ENCODE results near the gene KRIT1. TPM values are rescaled to one million over a fixed set of nuclear protein-coding genes. Genes with fewer than 3 reads are reported as not detected.

Gene KRIT1
- total and polyA plus RNA-seq, 2 of the 13 experiments (the other 11 are each of a cell fraction or from before 2014, with no cell fraction given), result 29.4 to 37.7 TPM

DNA sequence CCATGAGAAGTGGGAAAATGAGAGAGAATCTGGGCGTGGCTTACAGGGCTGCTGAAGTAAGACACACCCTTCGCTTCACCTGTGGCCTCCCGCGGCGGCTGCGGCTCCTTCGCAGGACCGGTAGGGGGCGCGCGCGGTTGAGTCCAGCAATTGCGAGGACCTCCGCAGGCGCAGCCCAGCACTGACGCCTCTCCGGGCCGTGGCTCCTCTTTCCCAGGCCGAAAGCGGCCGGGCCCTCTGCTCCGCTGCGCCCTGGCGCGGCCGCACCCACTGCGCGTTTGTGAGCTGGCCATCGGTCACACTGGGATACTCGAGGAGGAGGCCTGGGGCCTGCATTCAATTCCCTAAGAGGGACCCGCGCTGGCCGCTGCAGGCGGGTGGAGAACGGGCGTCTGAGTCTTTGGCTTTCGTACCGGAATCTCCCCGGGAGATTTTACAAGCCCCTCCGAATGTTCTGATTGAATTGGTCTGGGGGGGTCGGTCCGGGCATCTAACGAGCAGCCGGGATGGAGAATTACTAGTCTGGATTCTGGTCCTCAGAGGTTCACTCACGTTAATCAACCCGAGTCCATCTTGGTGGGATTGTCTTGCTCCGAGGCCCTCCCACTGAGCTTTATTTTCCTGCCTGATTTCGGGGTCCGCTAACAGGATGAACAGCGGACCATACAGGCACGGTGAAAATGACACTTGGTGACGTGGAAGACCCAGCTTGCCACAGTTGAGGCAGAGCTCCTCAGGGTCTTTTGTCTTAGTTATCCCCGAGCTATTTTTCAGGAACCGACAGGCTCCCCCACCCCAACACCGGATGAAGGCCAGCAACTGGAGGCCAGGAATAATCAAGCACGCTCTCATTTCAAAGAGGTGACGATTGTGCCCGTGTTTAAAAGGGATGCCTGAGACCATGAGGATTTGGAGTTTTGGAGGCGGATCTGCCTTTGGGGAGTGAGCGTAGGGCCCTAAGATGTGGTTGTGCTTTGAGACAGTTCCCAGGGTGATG is 66.5 kb downstream of the KRIT1 start, which contains the start of gene LRRD1 (continued):
- no peak for TF ChIP-seq PLRG1 (conservative IDR thresholded peaks at IDR 0.05)
- TF ChIP-seq BRD4 (CRISPR knock-in tag; IDR thresholded peaks at IDR 0.05), result 0 out of 2 replicates have a peak, but pooled peaks have one; percentile 55
- TF ChIP-seq NCOA5 (CRISPR knock-in tag; IDR thresholded peaks at IDR 0.05), result no peak
- peak; percentile 54; the same call in 1 of the 2 replicates for TF ChIP-seq RXRB (CRISPR knock-in tag; IDR thresholded peaks at IDR 0.05; ENCODE audit: borderline replicate concordance)
- TF ChIP-seq IRF2 (CRISPR knock-in tag; IDR thresholded peaks at IDR 0.05), result peak; percentile 65; the same call in 1 of the 2 replicates
- TF ChIP-seq ZNF879 (CRISPR knock-in tag; IDR thresholded peaks at IDR 0.05), result no peak
- peak; percentile 42; the same call in 1 of the 2 replicates for TF ChIP-seq YEATS2 (CRISPR knock-in tag; IDR thresholded peaks at IDR 0.05; ENCODE audit: borderline replicate concordance)
- TF ChIP-seq FOSL2 (CRISPR knock-in tag; IDR thresholded peaks at IDR 0.05), result peak; percentile 40
- TF ChIP-seq NFYB (CRISPR knock-in tag; IDR thresholded peaks at IDR 0.05), result 0 out of 2 replicates have a peak, but pooled peaks have one; percentile 24
- TF ChIP-seq ZNF788 (CRISPR knock-in tag; IDR thresholded peaks at IDR 0.05; ENCODE audit: borderline replicate concordance), result peak; percentile 31; the same call in 1 of the 2 replicates
- TF ChIP-seq DMAP1 (CRISPR knock-in tag; IDR thresholded peaks at IDR 0.05), result peak; percentile 47; the same call in 1 of the 2 replicates
- peak; percentile 62; the same call in 1 of the 2 replicates for TF ChIP-seq ATF7-NPFF (CRISPR knock-in tag; IDR thresholded peaks at IDR 0.05; ENCODE audit: low read depth)
- TF ChIP-seq, protein P1, sequence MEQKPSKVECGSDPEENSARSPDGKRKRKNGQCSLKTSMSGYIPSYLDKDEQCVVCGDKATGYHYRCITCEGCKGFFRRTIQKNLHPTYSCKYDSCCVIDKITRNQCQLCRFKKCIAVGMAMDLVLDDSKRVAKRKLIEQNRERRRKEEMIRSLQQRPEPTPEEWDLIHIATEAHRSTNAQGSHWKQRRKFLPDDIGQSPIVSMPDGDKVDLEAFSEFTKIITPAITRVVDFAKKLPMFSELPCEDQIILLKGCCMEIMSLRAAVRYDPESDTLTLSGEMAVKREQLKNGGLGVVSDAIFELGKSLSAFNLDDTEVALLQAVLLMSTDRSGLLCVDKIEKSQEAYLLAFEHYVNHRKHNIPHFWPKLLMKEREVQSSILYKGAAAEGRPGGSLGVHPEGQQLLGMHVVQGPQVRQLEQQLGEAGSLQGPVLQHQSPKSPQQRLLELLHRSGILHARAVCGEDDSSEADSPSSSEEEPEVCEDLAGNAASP (CRISPR knock-in tag; IDR thresholded peaks at IDR 0.05; ENCODE audit: borderline replicate concordance), result 0 out of 2 replicates have a peak, but pooled peaks have one; percentile 46
- TF ChIP-seq, protein P2, sequence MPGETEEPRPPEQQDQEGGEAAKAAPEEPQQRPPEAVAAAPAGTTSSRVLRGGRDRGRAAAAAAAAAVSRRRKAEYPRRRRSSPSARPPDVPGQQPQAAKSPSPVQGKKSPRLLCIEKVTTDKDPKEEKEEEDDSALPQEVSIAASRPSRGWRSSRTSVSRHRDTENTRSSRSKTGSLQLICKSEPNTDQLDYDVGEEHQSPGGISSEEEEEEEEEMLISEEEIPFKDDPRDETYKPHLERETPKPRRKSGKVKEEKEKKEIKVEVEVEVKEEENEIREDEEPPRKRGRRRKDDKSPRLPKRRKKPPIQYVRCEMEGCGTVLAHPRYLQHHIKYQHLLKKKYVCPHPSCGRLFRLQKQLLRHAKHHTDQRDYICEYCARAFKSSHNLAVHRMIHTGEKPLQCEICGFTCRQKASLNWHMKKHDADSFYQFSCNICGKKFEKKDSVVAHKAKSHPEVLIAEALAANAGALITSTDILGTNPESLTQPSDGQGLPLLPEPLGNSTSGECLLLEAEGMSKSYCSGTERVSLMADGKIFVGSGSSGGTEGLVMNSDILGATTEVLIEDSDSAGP (CRISPR knock-in tag; IDR thresholded peaks at IDR 0.05; ENCODE audit: borderline replicate concordance), result peak; percentile 83; the same call in 1 of the 2 replicates
- TF ChIP-seq ATF4 (CRISPR knock-in tag; IDR thresholded peaks at IDR 0.05), result 0 out of 4 replicates have a peak, but pooled peaks of 1 of the 2 experiments have one; percentile 16
- peak; percentile 55; the same call in 1 of the 2 replicates for TF ChIP-seq RBFOX2 (IDR thresholded peaks at IDR 0.05; ENCODE audit: low read depth, low read length)
- peak; percentile 94 for TF ChIP-seq ZFX (CRISPR knock-in tag; IDR thresholded peaks at IDR 0.05; ENCODE audit: low read depth)
- peak; percentile 77 for TF ChIP-seq KMT2A (CRISPR knock-in tag; IDR thresholded peaks at IDR 0.05)
- no peak for TF ChIP-seq HOXA9 (CRISPR knock-in tag; IDR thresholded peaks at IDR 0.05; ENCODE audit: borderline replicate concordance)
- no peak for TF ChIP-seq SOX6 (IDR thresholded peaks at IDR 0.05)
- peak; percentile 49; the same call in 1 of the 2 replicates for TF ChIP-seq SOX6 (CRISPR knock-in tag; IDR thresholded peaks at IDR 0.05)
- TF ChIP-seq FOXK1 (CRISPR knock-in tag; IDR thresholded peaks at IDR 0.05; ENCODE audit: borderline replicate concordance, low read depth), result 0 out of 2 replicates have a peak, but pooled peaks have one; percentile 32
- peak; percentile 81 for TF ChIP-seq RAD21 (CRISPR knock-in tag; IDR thresholded peaks at IDR 0.05)
- no peak for TF ChIP-seq BRCA1 (CRISPR knock-in tag; IDR thresholded peaks at IDR 0.05)
- peak; percentile 50; the same call in 1 of the 2 replicates for TF ChIP-seq ZNF350 (CRISPR knock-in tag; IDR thresholded peaks at IDR 0.05; ENCODE audit: borderline replicate concordance, low read depth)
- TF ChIP-seq KLF11 (CRISPR knock-in tag; IDR thresholded peaks at IDR 0.05), result 0 out of 2 replicates have a peak, but pooled peaks have one; percentile 19
- 0 out of 2 replicates have a peak, but pooled peaks have one; percentile 28 for TF ChIP-seq ZMYM2 (CRISPR knock-in tag; IDR thresholded peaks at IDR 0.05)
